Measurements from ENCODE around the gene EIF4G1. TPM values are rescaled to one million over a fixed set of nuclear protein-coding genes. Genes with fewer than 3 reads are reported as not detected.

EIF4G1 gene
- total and polyA plus RNA-seq, 2 experiments from 2014 or later, result 227 to 552 TPM

DNA sequence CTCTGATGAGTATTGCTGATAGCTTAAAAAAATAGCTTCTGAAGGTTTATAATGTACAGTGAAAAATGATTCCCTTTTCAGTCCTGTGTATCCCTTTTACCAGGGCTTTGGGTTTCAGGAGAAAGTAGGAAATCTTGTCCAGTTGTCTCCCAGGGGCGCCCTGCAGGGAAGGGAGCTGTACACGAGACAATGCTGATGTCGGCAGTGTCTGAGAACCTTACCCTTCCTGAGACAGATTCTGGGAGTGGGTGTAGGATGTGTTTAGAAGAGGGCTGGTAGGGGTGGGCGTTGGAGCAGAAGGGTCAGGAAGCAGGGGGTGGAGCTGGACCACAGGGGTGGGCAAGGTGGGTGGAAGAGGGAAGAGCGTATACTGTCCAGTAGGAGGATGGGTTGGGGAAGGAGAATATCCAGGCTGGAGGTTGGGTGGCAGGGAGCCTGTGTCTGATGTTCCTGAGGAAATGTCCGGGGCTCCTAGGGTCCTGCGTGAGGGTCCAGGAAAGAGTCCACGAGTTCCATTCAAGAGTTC is 58.0 kb downstream of the EIF4G1 start (continued):
- TF ChIP-seq ZNF462 (CRISPR knock-in tag; IDR thresholded peaks at IDR 0.05) (no peak), NANOG (IDR thresholded peaks at IDR 0.05; ENCODE audit: borderline replicate concordance) (no peak), ETS1 (IDR thresholded peaks at IDR 0.05) (no peak), JUNB (IDR thresholded peaks at IDR 0.05; ENCODE audit: unreplicated experiment) (no peak), REST (IDR thresholded peaks at IDR 0.05; ENCODE audit: unreplicated experiment) (no peak)
